Right atrium auricular region (tissue), 2 donors: ENCODE data around the gene ESR2. TPM values are rescaled to one million over a fixed set of nuclear protein-coding genes. Genes with fewer than 3 reads are reported as not detected.
"Not testable (repeated sequence)": the region's sequence is repeated elsewhere in the genome, so short reads cannot be mapped to it uniquely, and the experiment has no call there.

Source experiments
- DNase-seq: peaks from one replicate; pipeline ENCODE4 v3.0.0-alpha.2; 2019; ENCODE audit warnings: low spot score
- H3K27ac ChIP-seq, 2 donors: fragments of 200-600 bp; sonication (generic); 1 replicate in 1 of 2; 2 replicates in 1 of 2; pipeline ENCODE4 v1.5.1; 2016 to 2019
- H3K27me3 ChIP-seq, 2 donors: fragments of 200-600 bp; sonication (generic); one replicate each; pipeline versions ENCODE4 v1.5.1 to v1.6.0; 2017 to 2019
- H3K36me3 ChIP-seq: fragments of 200-600 bp; sonication (generic); one replicate; pipeline ENCODE4 v1.5.1; 2016
- H3K4me1 ChIP-seq, 2 donors: fragments of 200-600 bp; sonication (generic); one replicate each; pipeline versions ENCODE4 v1.5.1 to v1.6.0; 2017 to 2019
- H3K4me3 ChIP-seq, 2 donors: fragments of 200-600 bp; sonication (generic); 1 replicate in 1 of 2; 2 replicates in 1 of 2; pipeline ENCODE4 v1.5.1; 2017 to 2019; ENCODE audit warnings: mild to moderate bottlenecking in 1 of 2, moderate library complexity in 1 of 2
- H3K9me3 ChIP-seq, 2 donors: fragments of 200-600 bp; sonication (generic); one replicate each; pipeline ENCODE4 v1.5.1; 2019
- CTCF ChIP-seq, 2 donors: fragments of 200-600 bp; sonication (generic); IDR thresholded peaks; one replicate each; pipeline ENCODE4 v1.5.1; 2019; ENCODE audit warnings: antibody characterized with exemption in 2 of 2
- microRNA counts, 2 donors: library from miRNA; unstranded; fragments of <30 nt; microRNA quantifications; one replicate each; lab custom pipeline; 2016 to 2017
- microRNA-seq, 2 donors: library from miRNA; unstranded; fragments of <30 nt; microRNA quantifications; one replicate each; pipeline ENCODE4, GENCODE V29; 2016 to 2017; ENCODE audit warnings: borderline number of aligned reads in 2 of 2, borderline replicate concordance in 1 of 2
- total RNA-seq, 2 donors: library from RNA; depleted of rRNA; stranded (reverse); fragments of >200 nt; gene quantifications; one replicate each; pipeline ENCODE4 v1.1.0, GENCODE V29; 2016

ESR2 gene
- total RNA-seq, 2 donors from 2014 or later, result 0.20 to 0.30 TPM

- Histone ChIP-seq H3K27ac (no peak overlapping the region), H3K36me3 (no peaks in the 10 kb centered on the region), H3K4me3 (no peak overlapping the region), H3K4me1 (no peaks in the 10 kb centered on the region), H3K27me3 (no peaks in the 10 kb centered on the region), H3K9me3 (no peaks in the 10 kb centered on the region)
- TF ChIP-seq CTCF (IDR thresholded peaks at IDR 0.05), result no peak
- DNase-seq, result no peak
Observed at GRCh38 chr14:64040044-64040443, 254.1 kb downstream of the ESR2 start.

- H3K27ac ChIP-seq, result no peak overlapping the region
- TF ChIP-seq CTCF (IDR thresholded peaks at IDR 0.05), result no peak
- H3K36me3 ChIP-seq, result no peaks in the 10 kb centered on the region
Observed at GRCh38 chr14:64038841-64039542, 255.2 kb downstream of the ESR2 start.

GRCh38 chr14:64037869-64038745, 256.1 kb downstream of the ESR2 start:
- not testable (repeated sequence) for H3K4me1 ChIP-seq, H3K27ac ChIP-seq, H3K36me3 ChIP-seq

More at GRCh38 chr14:64038841-64039542, 255.2 kb downstream of the ESR2 start:
- no peak for DNase-seq
- Histone ChIP-seq H3K9me3 (no peaks in the 10 kb centered on the region), H3K27me3 (no peaks in the 10 kb centered on the region), H3K4me3 (no peak overlapping the region), H3K4me1 (no peaks in the 10 kb centered on the region)

GRCh38 chr14:64035143-64035542, 259.0 kb downstream of the ESR2 start:
- no peak overlapping the region for H3K27ac ChIP-seq
- DNase-seq, result no peak
- H3K27me3 ChIP-seq, result no peaks in the 10 kb centered on the region
- H3K4me3 ChIP-seq, result no peak overlapping the region
- no peak for TF ChIP-seq CTCF (IDR thresholded peaks at IDR 0.05)
- peaks cover 9% of the 10 kb centered on the region for H3K36me3 ChIP-seq
- no peaks in the 10 kb centered on the region for H3K4me1 ChIP-seq
- H3K9me3 ChIP-seq, result no peaks in the 10 kb centered on the region

More at GRCh38 chr14:64037869-64038745, 256.1 kb downstream of the ESR2 start:
- not testable (repeated sequence) for H3K9me3 ChIP-seq, H3K27me3 ChIP-seq, H3K4me3 ChIP-seq, DNase-seq

MicroRNAs within 50 kb of the gene (microRNA counts, 767-probe panel; counts per million panel counts)
- 0 to 31.0 counts per million in 2 donors for microRNA hsa-miR-548h-5p (lab: Ali Mortazavi, UCI)

Small RNAs within 50 kb of the gene (microRNA-seq; reads per million reads assigned to microRNA genes)
- 0 reads per million in 2 donors for gene MIR548H1

Other genes starting within 250 kb of the ESR2 start
- 10 to 100 TPM; 30.5 to 42.8 TPM for gene MTHFD1, start 94.0 kb upstream of the ESR2 start, total RNA-seq
- gene AKAP5, start 171.1 kb upstream of the ESR2 start, total RNA-seq, result under 1 TPM in 1 of 2 donors, not detected in 1; 0.24 TPM
- 1 to 10 TPM; 5.0 to 9.2 TPM for gene ZBTB25, start 209.5 kb upstream of the ESR2 start, total RNA-seq
- gene ZBTB1, start 210.4 kb upstream of the ESR2 start, total RNA-seq, result 10 to 100 TPM; 18.5 to 21.2 TPM
- gene HSPA2, start 246.4 kb upstream of the ESR2 start, total RNA-seq, result 100 to 1,000 TPM in 1 of 2 donors, 10 to 100 TPM in 1; 64.9 to 151 TPM